GM19467 (cell line): Measurements from ENCODE around the gene FRMD7.

ENCODE experiments used
- ATAC-seq: cut with Tn5 transposase; IDR thresholded peaks from one replicate; pipeline ENCODE4 v1.9.1; 2021; ENCODE audit warnings: mild to moderate bottlenecking, moderate library complexity; ENCODE audit not compliant: unreplicated experiment

FRMD7 gene

GRCh38 chrX:132040066-132040465, 87.8 kb downstream of the FRMD7 start:
- ATAC-seq = no peak

- no peak for ATAC-seq
Observed at GRCh38 chrX:132037479-132037993, 90.3 kb downstream of the FRMD7 start.

GRCh38 chrX:132034648-132035047, 93.2 kb downstream of the FRMD7 start:
- no peak for ATAC-seq

GRCh38 chrX:132033166-132033565, 94.7 kb downstream of the FRMD7 start:
- ATAC-seq = no peak

DNA sequence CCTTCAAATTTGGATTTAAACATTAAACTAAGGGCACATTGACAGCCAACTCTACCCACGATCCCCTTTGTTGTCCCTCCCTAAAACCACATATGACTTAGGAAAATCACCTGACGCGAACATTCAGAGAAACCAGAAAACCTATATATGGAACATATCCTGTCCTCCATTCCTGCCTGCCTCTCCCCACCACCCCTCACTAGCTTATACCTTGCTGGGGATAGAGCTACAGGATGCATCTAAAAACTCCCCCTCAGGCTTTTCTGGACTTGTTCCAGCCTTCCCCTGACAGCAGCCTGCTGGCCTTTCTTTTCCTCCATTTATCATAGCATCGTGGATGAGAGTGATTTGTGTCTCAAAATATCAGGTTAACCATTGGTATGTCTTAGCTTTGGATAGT, 96.0 kb downstream of the FRMD7 start:
- ATAC-seq = no peak

- ATAC-seq = no peak
Observed at GRCh38 chrX:132030264-132030663, 97.6 kb downstream of the FRMD7 start.
